ENCODE data around the gene EGR1. TPM values are rescaled to one million over a fixed set of nuclear protein-coding genes. Genes with fewer than 3 reads are reported as not detected.

EGR1 gene
- total RNA-seq, result 41.6 TPM

GRCh38 chr5:138465261-138466124, at the start of gene EGR1:
TSS of gene EGR1 (plus strand) at chr5:138465479. CDS start at chr5:138465762, 283 bp downstream.
- DNase-seq (ENCODE audit: low spot score), result peak; percentile 95

- DNase-seq (ENCODE audit: low spot score), result no peak
Measured at GRCh38 chr5:138418444-138418843, 46.8 kb upstream of the EGR1 start.

- no peak for DNase-seq (ENCODE audit: low spot score)
Measured at GRCh38 chr5:138425079-138425478, 40.2 kb upstream of the EGR1 start.

- DNase-seq (ENCODE audit: low spot score), result no peak
Measured at GRCh38 chr5:138435943-138436342, 29.3 kb upstream of the EGR1 start.

- DNase-seq (ENCODE audit: low spot score), result no peak
Measured at GRCh38 chr5:138438003-138438723, 27.1 kb upstream of the EGR1 start.

- DNase-seq (ENCODE audit: low spot score), result no peak
Measured at GRCh38 chr5:138438724-138439476, 26.4 kb upstream of the EGR1 start, which contains the start of gene REEP2. TSS of gene REEP2 (plus strand) at chr5:138439057. CDS start at chr5:138439209, 152 bp downstream.

- no peak for DNase-seq (ENCODE audit: low spot score)
Measured at GRCh38 chr5:138439477-138440158, 25.7 kb upstream of the EGR1 start.

GRCh38 chr5:138440159-138441073, 24.9 kb upstream of the EGR1 start:
- DNase-seq (ENCODE audit: low spot score), result no peak

GRCh38 chr5:138441221-138441620, 24.1 kb upstream of the EGR1 start:
- no peak for DNase-seq (ENCODE audit: low spot score)

- no peak for DNase-seq (ENCODE audit: low spot score)
Measured at GRCh38 chr5:138444078-138444773, 21.1 kb upstream of the EGR1 start.

GRCh38 chr5:138444774-138445546, 20.3 kb upstream of the EGR1 start:
- DNase-seq (ENCODE audit: low spot score), result no peak

- no peak for DNase-seq (ENCODE audit: low spot score)
Measured at GRCh38 chr5:138445547-138446271, 19.6 kb upstream of the EGR1 start.

- DNase-seq (ENCODE audit: low spot score), result no peak
Measured at GRCh38 chr5:138448070-138448469, 17.2 kb upstream of the EGR1 start.

- no peak for DNase-seq (ENCODE audit: low spot score)
Measured at GRCh38 chr5:138448481-138449398, 16.5 kb upstream of the EGR1 start.

- peak; percentile 89 for DNase-seq (ENCODE audit: low spot score)
Measured at GRCh38 chr5:138449501-138450239, 15.6 kb upstream of the EGR1 start.

- DNase-seq (ENCODE audit: low spot score), result no peak
Measured at GRCh38 chr5:138450971-138451370, 14.3 kb upstream of the EGR1 start.

- no peak for DNase-seq (ENCODE audit: low spot score)
Measured at GRCh38 chr5:138452720-138453119, 12.6 kb upstream of the EGR1 start.

All from ureter (tissue), 1 donor.